MCF 10A (cell line): ENCODE data around the gene SMIM9. TPM values are rescaled to one million over a fixed set of nuclear protein-coding genes. Genes with fewer than 3 reads are reported as not detected.

Experiments used
- BruUV-seq: library from RNA; stranded (reverse); fragments of 400-500 nt; replicated peaks from 2 replicates; lab custom pipeline; 2021; lab: Mats Ljungman, UMichigan
- CTCF ChIA-PET: fragments of 300-600 bp; sonication (Branson Sonifier 250); formaldehyde crosslinking; extraction: SDS; loops from one replicate; lab custom pipeline; 2021; ENCODE audit warnings: antibody characterized with exemption, inconsistent platforms; lab: Yijun Ruan, JAX
- POLR2A ChIA-PET: fragments of 300-600, 350-650 bp; sonication (Branson Sonifier 250); formaldehyde crosslinking; extraction: SDS; loops from one replicate; lab custom pipeline; 2020; ENCODE audit warnings: antibody characterized with exemption, inconsistent platforms; lab: Yijun Ruan, JAX
- DNase-seq: peaks from one replicate; pipeline ENCODE4 v3.0.0-alpha.2; 2018; ENCODE audit not compliant: unreplicated experiment
- H3K27ac Mint-ChIP-seq: one replicate; pipeline ENCODE4 v1.8.0; 2022; ENCODE audit warnings: mild to moderate bottlenecking, low read depth, mixed read lengths; ENCODE audit not compliant: unreplicated experiment
- H3K27me3 Mint-ChIP-seq: one replicate; pipeline ENCODE4 v1.8.0; 2022; ENCODE audit warnings: mixed read lengths; ENCODE audit not compliant: insufficient read depth, unreplicated experiment
- H3K36me3 Mint-ChIP-seq: one replicate; pipeline ENCODE4 v1.8.0; 2022; ENCODE audit warnings: mild to moderate bottlenecking, moderate library complexity, mixed read lengths; ENCODE audit not compliant: insufficient read depth, unreplicated experiment
- H3K4me1 Mint-ChIP-seq: one replicate; pipeline ENCODE4 v1.8.0; 2022; ENCODE audit warnings: mixed read lengths; ENCODE audit not compliant: insufficient read depth, unreplicated experiment
- H3K4me3 Mint-ChIP-seq: one replicate; pipeline ENCODE4 v1.8.0; 2022; ENCODE audit warnings: mild to moderate bottlenecking, moderate library complexity, mixed read lengths; ENCODE audit not compliant: unreplicated experiment
- H3K9me3 Mint-ChIP-seq: one replicate; pipeline ENCODE4 v1.8.0; 2022; ENCODE audit warnings: mixed read lengths; ENCODE audit not compliant: unreplicated experiment
- intact Hi-C: fragments of 100-400 bp; cut with micrococcal nuclease; formaldehyde crosslinking; loops from 2 replicates; pipeline ENCODE4 v1.14.1; 2022
- total RNA-seq: library from RNA; stranded (reverse); gene quantifications from 2 replicates; pipeline ENCODE4 v1.2.3, GENCODE V29; 2022
- TF ChIP-seq, protein P1 (sequence below): fragments of 200-600 bp; IDR thresholded peaks from one replicate; pipeline ENCODE4 v1.8.0; 2022; ENCODE audit warnings: antibody characterized with exemption, mild to moderate bottlenecking; ENCODE audit not compliant: unreplicated experiment

Gene SMIM9
- total RNA-seq, 1 experiment from 2014 or later = not detected

DNA sequence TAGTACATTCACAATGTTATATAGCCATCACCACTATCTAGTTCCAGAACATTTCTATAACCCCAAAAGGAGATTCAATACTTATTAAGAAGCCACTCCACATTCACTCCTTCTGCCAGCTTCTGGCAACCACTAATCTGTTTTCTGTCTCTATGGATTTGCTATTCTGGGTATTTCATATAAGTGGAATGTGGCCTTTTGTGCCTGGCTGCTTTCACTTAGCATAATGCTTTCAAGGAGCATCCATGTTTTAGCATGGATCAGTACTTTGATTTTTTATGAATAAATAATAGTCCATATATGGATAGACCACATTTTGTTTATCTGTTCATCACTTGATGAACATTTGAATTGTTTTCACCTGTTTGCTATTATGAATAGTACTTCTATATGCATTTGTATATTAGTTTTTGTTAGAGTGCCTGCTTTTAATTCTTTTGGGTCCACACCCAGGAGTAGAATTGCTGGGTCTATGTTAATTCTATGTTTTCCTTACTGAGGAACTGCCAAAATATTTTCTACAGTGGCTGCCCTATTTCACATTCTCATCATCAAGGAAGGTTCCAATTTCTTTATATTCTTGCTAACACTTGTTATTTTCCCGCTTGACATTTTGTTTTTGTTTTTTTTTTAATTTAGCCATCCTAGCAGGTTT lies 16.6 kb upstream of the SMIM9 start:
- Mint-ChIP-seq H3K4me1 (no peaks in the 10 kb centered on the region), H3K27ac (no peak overlapping the region), H3K27me3 (peaks cover 18% of the 10 kb centered on the region), H3K4me3 (no peak overlapping the region), H3K36me3 (no peaks in the 10 kb centered on the region), H3K9me3 (peaks cover 14% of the 10 kb centered on the region)
- ChIA-PET CTCF (interaction anchor here (0.7 kb wide), 1 partner anchor 13 kb away, joined by 3 read pairs; no protein-coding TSS in a partner anchor), POLR2A (no interaction called here)
- DNase-seq = no peak
- TF ChIP-seq, protein P1, sequence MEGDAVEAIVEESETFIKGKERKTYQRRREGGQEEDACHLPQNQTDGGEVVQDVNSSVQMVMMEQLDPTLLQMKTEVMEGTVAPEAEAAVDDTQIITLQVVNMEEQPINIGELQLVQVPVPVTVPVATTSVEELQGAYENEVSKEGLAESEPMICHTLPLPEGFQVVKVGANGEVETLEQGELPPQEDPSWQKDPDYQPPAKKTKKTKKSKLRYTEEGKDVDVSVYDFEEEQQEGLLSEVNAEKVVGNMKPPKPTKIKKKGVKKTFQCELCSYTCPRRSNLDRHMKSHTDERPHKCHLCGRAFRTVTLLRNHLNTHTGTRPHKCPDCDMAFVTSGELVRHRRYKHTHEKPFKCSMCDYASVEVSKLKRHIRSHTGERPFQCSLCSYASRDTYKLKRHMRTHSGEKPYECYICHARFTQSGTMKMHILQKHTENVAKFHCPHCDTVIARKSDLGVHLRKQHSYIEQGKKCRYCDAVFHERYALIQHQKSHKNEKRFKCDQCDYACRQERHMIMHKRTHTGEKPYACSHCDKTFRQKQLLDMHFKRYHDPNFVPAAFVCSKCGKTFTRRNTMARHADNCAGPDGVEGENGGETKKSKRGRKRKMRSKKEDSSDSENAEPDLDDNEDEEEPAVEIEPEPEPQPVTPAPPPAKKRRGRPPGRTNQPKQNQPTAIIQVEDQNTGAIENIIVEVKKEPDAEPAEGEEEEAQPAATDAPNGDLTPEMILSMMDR = no peak
- no TSS peak for BruUV-seq
- intact Hi-C loops = no loop called here

DNA sequence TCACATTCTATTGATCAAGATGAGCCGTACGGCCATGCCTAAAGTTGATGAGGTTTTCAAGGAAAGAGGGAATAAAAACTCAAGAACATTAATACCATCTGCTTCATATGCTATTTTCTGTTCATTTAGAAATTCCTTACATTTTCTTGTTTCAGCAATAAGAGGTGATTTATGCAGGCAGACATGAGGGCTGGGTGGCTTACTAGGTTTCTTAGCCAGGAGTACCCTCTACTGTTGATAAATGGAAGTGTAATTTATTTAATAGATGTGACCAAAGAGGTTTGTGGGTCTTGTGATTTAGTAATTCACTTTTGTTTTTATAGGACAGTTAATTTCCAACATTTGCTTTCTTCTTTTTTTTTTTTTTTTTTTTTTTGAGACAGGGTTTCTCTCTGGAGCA lies 6.4 kb upstream of the SMIM9 start:
- Mint-ChIP-seq H3K4me3 (no peak overlapping the region), H3K9me3 (peaks cover 6% of the 10 kb centered on the region), H3K27me3 (peaks cover 42% of the 10 kb centered on the region), H3K36me3 (no peaks in the 10 kb centered on the region), H3K27ac (no peak overlapping the region), H3K4me1 (no peaks in the 10 kb centered on the region)
- intact Hi-C loops = loop anchor here (1.0 kb wide), 2 partner anchors 93 to 126 kb away; no protein-coding TSS in a partner anchor
- no TSS peak for BruUV-seq
- ChIA-PET CTCF (interaction anchor here (0.9 to 3.8 kb wide), 6 partner anchors 9 to 128 kb away, joined by 3 to 26 read pairs (median 5); partner anchors contain the start of gene GAB3), POLR2A (interaction anchor here (0.7 to 1.3 kb wide), 3 partner anchors 36 to 145 kb away, joined by 3 read pairs; partner anchors contain the start of gene MPP1)
- peak; percentile 63 for DNase-seq
- TF ChIP-seq, protein P1 = peak; percentile 51

DNA sequence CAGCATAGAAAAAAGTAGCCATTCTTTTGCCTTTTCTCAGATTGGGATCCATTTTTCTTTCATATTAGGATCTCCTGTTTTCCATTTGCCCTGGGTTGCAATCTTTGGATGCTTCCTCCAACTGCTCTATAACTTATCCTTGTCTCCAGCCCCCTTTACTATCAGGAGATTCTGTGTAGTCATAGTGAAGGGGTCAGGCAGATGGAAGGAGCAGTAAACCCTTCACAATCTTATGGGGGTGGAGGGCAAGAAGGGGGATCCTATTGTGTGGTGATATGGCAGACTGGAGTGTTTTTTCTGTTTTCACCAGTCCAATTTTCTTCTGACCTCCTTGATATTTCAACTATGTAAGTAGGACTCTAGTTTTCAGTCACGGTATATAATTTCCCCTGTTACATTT lies 1.7 kb upstream of the SMIM9 start:
- no peaks in the 10 kb centered on the region for H3K4me1 Mint-ChIP-seq
- ChIA-PET CTCF (interaction anchor here (1.4 kb wide), 1 partner anchor 18 kb away, joined by 3 read pairs; no protein-coding TSS in a partner anchor), POLR2A (no interaction called here)
- no peaks in the 10 kb centered on the region for H3K36me3 Mint-ChIP-seq
- no peak for DNase-seq
- BruUV-seq = no TSS peak
- TF ChIP-seq, protein P1 = no peak
- H3K27ac Mint-ChIP-seq = no peak overlapping the region
- intact Hi-C loops = no loop called here
- peaks cover 51% of the 10 kb centered on the region for H3K27me3 Mint-ChIP-seq
- no peak overlapping the region for H3K4me3 Mint-ChIP-seq
- no peaks in the 10 kb centered on the region for H3K9me3 Mint-ChIP-seq

DNA sequence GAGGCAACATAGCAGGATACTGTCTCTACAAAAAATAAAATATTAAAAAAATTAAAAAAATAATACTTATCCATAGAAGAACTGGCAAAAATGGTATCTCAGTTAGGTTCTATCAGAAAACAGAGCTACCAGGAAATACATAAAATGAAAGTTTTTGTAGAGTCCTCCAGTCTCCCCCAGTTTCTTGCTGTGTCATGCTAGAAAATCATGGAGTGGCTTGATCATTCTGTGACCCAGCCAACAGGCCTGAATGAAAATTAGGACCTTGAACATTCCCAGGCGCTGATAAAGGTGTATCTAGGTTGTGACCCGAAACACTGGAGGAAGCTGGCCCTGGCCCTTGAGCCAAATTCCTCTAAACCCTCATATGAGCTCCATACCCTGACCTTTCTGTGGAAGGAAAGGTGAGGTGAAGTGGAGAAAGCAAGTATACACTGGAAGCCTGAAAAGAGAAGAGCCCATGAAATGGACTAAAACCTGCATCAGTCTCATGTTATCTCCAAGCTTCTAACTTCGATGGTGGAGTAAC lies 652 bp downstream of the SMIM9 start:
- no peak overlapping the region for H3K4me3 Mint-ChIP-seq
- H3K4me1 Mint-ChIP-seq = no peaks in the 10 kb centered on the region
- H3K36me3 Mint-ChIP-seq = no peaks in the 10 kb centered on the region
- DNase-seq = no peak
- no TSS peak for BruUV-seq
- CTCF ChIA-PET = interaction anchor here (1.1 to 2.0 kb wide), 3 partner anchors 37 to 460 kb away, joined by 3 to 11 read pairs (median 3); no protein-coding TSS in a partner anchor
- no peak overlapping the region for H3K27ac Mint-ChIP-seq
- TF ChIP-seq, protein P1 = no peak
- intact Hi-C loops = no loop called here
- H3K27me3 Mint-ChIP-seq = peaks cover 60% of the 10 kb centered on the region
- POLR2A ChIA-PET = no interaction called here
- H3K9me3 Mint-ChIP-seq = no peaks in the 10 kb centered on the region
